Body of pancreas (tissue), 4 donors: ENCODE data around the gene MIEF1. TPM values are rescaled to one million over a fixed set of nuclear protein-coding genes. Genes with fewer than 3 reads are reported as not detected.

ENCODE experiments used
- ATAC-seq: fragments of 150-250 bp; one replicate; pipeline ENCODE4 v1.9.1; 2016
- DNase-seq, 4 donors: peaks; one replicate each; pipeline ENCODE4 v3.0.0-alpha.2; 2019
- H3K27ac ChIP-seq, 4 donors: fragments of 200-600 bp; sonication (generic); 1 replicate in 3 of 4; 2 replicates in 1 of 4; pipeline versions ENCODE4 v1.5.1 to v1.6.1; 2016 to 2019; ENCODE audit warnings: mild to moderate bottlenecking in 1 of 4, mixed read lengths in 1 of 4, moderate library complexity in 1 of 4
- H3K27me3 ChIP-seq, 2 donors: fragments of 200-600 bp; sonication (generic); one replicate each; pipeline ENCODE4 v1.6.0; 2016; ENCODE audit warnings: mild to moderate bottlenecking in 1 of 2
- H3K36me3 ChIP-seq, 2 donors: fragments of 200-600 bp; sonication (generic); replicated peaks in 1 of 2; 2 replicates each; pipeline ENCODE4 v1.5.1; 2016; ENCODE audit warnings: low read depth in 2 of 2; ENCODE audit not compliant: insufficient read depth in 1 of 2
- H3K4me1 ChIP-seq: fragments of 200-600 bp; sonication (generic); one replicate; pipeline ENCODE4 v1.6.0; 2016
- H3K4me3 ChIP-seq, 2 donors: fragments of 200-600 bp; sonication (generic); 1 replicate in 1 of 2; 2 replicates in 1 of 2; pipeline ENCODE4 v1.5.1; 2016 to 2019
- H3K9me3 ChIP-seq, 3 donors: fragments of 200-600 bp; sonication (generic); 1 replicate in 2 of 3; 2 replicates in 1 of 3; pipeline ENCODE4 v1.5.1; 2016
- CTCF ChIP-seq, 7 experiments: fragments of 450-650 bp in 4 of 7; fragments of 200-600 bp in 3 of 7; sonication (generic) in 3 of 7; IDR thresholded peaks; one replicate each; pipeline ENCODE4 v1.5.1; 2016 to 2019; ENCODE audit warnings: antibody characterized with exemption in 7 of 7
- POLR2A ChIP-seq, 3 donors: fragments of 450-650 bp; IDR thresholded peaks; one replicate each; pipeline ENCODE4 v1.6.1; 2016; ENCODE audit warnings: antibody characterized with exemption in 3 of 3, mild to moderate bottlenecking in 2 of 3
- WGBS, 2 donors: methylation state at CpG; one replicate each; pipeline ENCODE4 v1.1.5; 2017; 5-methylcytosine and 5-hydroxymethylcytosine counted together
- intact Hi-C: fragments of 100-400 bp; cut with DNase I; formaldehyde crosslinking; loops from one replicate; pipeline ENCODE4 v1.15.1; 2023
- total RNA-seq, 2 donors: library from RNA; depleted of rRNA; stranded (reverse); fragments of >200 nt; gene quantifications; one replicate each; pipeline ENCODE4 v1.1.0, GENCODE V29; 2016

MIEF1 gene
- total RNA-seq, 2 donors from 2014 or later, result 9.1 to 14.8 TPM

GRCh38 chr22:39469681-39470450 is 32.2 kb upstream of the MIEF1 start:
- intact Hi-C loops, result no loop called here
- TF ChIP-seq CTCF (IDR thresholded peaks at IDR 0.05), result no peak
- no peak for TF ChIP-seq POLR2A (IDR thresholded peaks at IDR 0.05)
- H3K9me3 ChIP-seq, result no peaks in the 10 kb centered on the region
- H3K4me3 ChIP-seq, result no peak overlapping the region
- peaks cover 27% of the 10 kb centered on the region for H3K4me1 ChIP-seq
- H3K27me3 ChIP-seq, result no peaks in the 10 kb centered on the region
- H3K36me3 ChIP-seq, result no peaks in the 10 kb centered on the region
- no peak overlapping the region for H3K27ac ChIP-seq
- ATAC-seq, result no peak
- no peak for DNase-seq
- WGBS, 2 donors, result 78 to 95% methylated on average over 14 to 25 of the region's 26 CpGs

- no peaks in the 10 kb centered on the region for H3K27me3 ChIP-seq
- no peaks in the 10 kb centered on the region for H3K36me3 ChIP-seq
- peak overlapping the region in 2 of 4 donors; percentile 35 to 45 for H3K27ac ChIP-seq
- H3K4me3 ChIP-seq, result no peak overlapping the region
- TF ChIP-seq CTCF (IDR thresholded peaks at IDR 0.05) (no peak), POLR2A (IDR thresholded peaks at IDR 0.05) (no peak)
- no peak for DNase-seq
- no peak for ATAC-seq
- 66 to 83% methylated on average over 7 to 16 of the region's 16 CpGs for WGBS, 2 donors
- H3K9me3 ChIP-seq, result no peaks in the 10 kb centered on the region
- peaks cover 33% of the 10 kb centered on the region for H3K4me1 ChIP-seq
- intact Hi-C loops, result no loop called here
These were observed 31.4 kb upstream of the MIEF1 start for GRCh38 chr22:39470451-39471291.

- WGBS, 2 donors, result 43 to 56% methylated on average over 13 of the region's 13 CpGs
- peaks cover 33% of the 10 kb centered on the region for H3K4me1 ChIP-seq
- H3K27me3 ChIP-seq, result no peaks in the 10 kb centered on the region
- DNase-seq, result no peak
- intact Hi-C loops, result no loop called here
- peak overlapping the region in 2 of 4 donors; percentile 35 to 45 for H3K27ac ChIP-seq
- H3K9me3 ChIP-seq, result no peaks in the 10 kb centered on the region
- H3K36me3 ChIP-seq, result no peaks in the 10 kb centered on the region
- ATAC-seq, result no peak
- no peak overlapping the region for H3K4me3 ChIP-seq
- no peak for TF ChIP-seq POLR2A (IDR thresholded peaks at IDR 0.05)
- no peak for TF ChIP-seq CTCF (IDR thresholded peaks at IDR 0.05)
These were observed 30.5 kb upstream of the MIEF1 start for GRCh38 chr22:39471381-39472141.

- peak overlapping the region in 3 of 4 donors; percentile 11 to 51 (median 50) for H3K27ac ChIP-seq
- DNase-seq (peak in 3 of 4 donors; percentile 41 to 53 (median 52)), ATAC-seq (no peak)
- H3K4me1 ChIP-seq, result peaks cover 33% of the 10 kb centered on the region
- no peaks in the 10 kb centered on the region for H3K36me3 ChIP-seq
- intact Hi-C loops, result no loop called here
- no peaks in the 10 kb centered on the region for H3K27me3 ChIP-seq
- peak in 1 of 3 donors; percentile 9 for TF ChIP-seq POLR2A (IDR thresholded peaks at IDR 0.05)
- no peak for TF ChIP-seq CTCF (IDR thresholded peaks at IDR 0.05)
- H3K4me3 ChIP-seq, result no peak overlapping the region
- H3K9me3 ChIP-seq, result no peaks in the 10 kb centered on the region
- WGBS, 2 donors, result 70 to 71% methylated on average over 19 of the region's 19 CpGs
These were observed 29.2 kb upstream of the MIEF1 start for GRCh38 chr22:39472570-39473556.
